K562 (cell line): ENCODE data around the gene MLLT6. TPM values are rescaled to one million over a fixed set of nuclear protein-coding genes. Genes with fewer than 3 reads are reported as not detected.

Experiments used
- ATAC-seq: fragments of 200-7000 bp; cut with Tn5 transposase; 3 replicates; pipeline ENCODE4 v1.9.1; 2020; ENCODE audit warnings: moderate library complexity
- BruUV-seq: library from RNA; stranded (reverse); fragments of 400-500 nt; replicated peaks from 2 replicates; lab custom pipeline; 2021; lab: Mats Ljungman, UMichigan
- CTCF ChIA-PET: fragments of 300-600 bp; formaldehyde crosslinking; extraction: SDS; loops from one replicate; lab custom pipeline; 2021; ENCODE audit warnings: low intra/inter-chr PET ratio; lab: Yijun Ruan, JAX
- POLR2A ChIA-PET: fragments of 300-600, 350-650 bp; sonication (Branson Sonifier 250); formaldehyde crosslinking; extraction: SDS; loops from one replicate; lab custom pipeline; 2021; ENCODE audit warnings: antibody characterized with exemption, inconsistent platforms; lab: Yijun Ruan, JAX
- DNase-seq, 4 experiments: peaks; one replicate each; pipeline versions ENCODE4 v3.0.0 to v3.0.0-alpha.2; 2011 to 2018; ENCODE audit warnings: low spot score in 3 of 4, mixed read lengths in 3 of 4; ENCODE audit errors: extremely low read depth in 1 of 4
- FAIRE-seq: peaks from 2 replicates; lab custom pipeline; 2011; peaks lifted over from hg19 to GRCh38; lab: Jason Lieb, UNC
- H2AFZ ChIP-seq: 2 replicates; pipeline ENCODE4 v1.6.0; 2011; ENCODE audit warnings: low read depth, low read length, control low read depth, inconsistent platforms
- H3K27ac ChIP-seq: fragments of 200-600 bp; 3 replicates; pipeline ENCODE4 v1.8.0; 2011; ENCODE audit warnings: low read depth, mild to moderate bottlenecking, control low read depth, inconsistent platforms, low read length, moderate library complexity, mixed read lengths; ENCODE audit errors: extremely low read depth
- H3K27me3 ChIP-seq, 2 experiments: fragments of 300-600 bp in 1 of 2; 2 replicates in 1 of 2; 3 replicates in 1 of 2; pipeline versions ENCODE4 v1.6.0 to v1.8.0; 2011; ENCODE audit warnings: inconsistent platforms in 2 of 2, low read length in 2 of 2, mild to moderate bottlenecking in 1 of 2, mixed read lengths in 1 of 2, moderate library complexity in 1 of 2; ENCODE audit not compliant: control insufficient read depth in 2 of 2, insufficient read depth in 2 of 2
- H3K36me3 ChIP-seq: fragments of 300-600 bp; 3 replicates; pipeline ENCODE4 v1.8.0; 2011; ENCODE audit warnings: mild to moderate bottlenecking, low read length, inconsistent platforms; ENCODE audit not compliant: control insufficient read depth, insufficient read depth
- H3K4me1 ChIP-seq, 2 experiments: fragments of 200-600 bp in 1 of 2; replicated peaks in 1 of 2; 2 replicates in 1 of 2; 3 replicates in 1 of 2; pipeline versions ENCODE4 v1.5.1 to v1.8.0; 2011; ENCODE audit warnings: inconsistent platforms in 2 of 2, low read length in 2 of 2, mild to moderate bottlenecking in 1 of 2, mixed read lengths in 1 of 2, moderate library complexity in 1 of 2; ENCODE audit not compliant: control insufficient read depth in 2 of 2, insufficient read depth in 2 of 2
- H3K4me2 ChIP-seq: 2 replicates; pipeline ENCODE4 v1.6.1; 2011; ENCODE audit warnings: low read length, control low read depth, inconsistent platforms, mixed read lengths; ENCODE audit not compliant: insufficient read depth
- H3K4me3 ChIP-seq: fragments of 200-600 bp; sonication (generic), shearing (Covaris generic); 2 replicates; pipeline ENCODE4 v1.5.1; 2016; ENCODE audit warnings: control low read depth, inconsistent platforms
- H3K79me2 ChIP-seq: fragments of 200-600 bp; 3 replicates; pipeline ENCODE4 v1.8.0; 2011; ENCODE audit warnings: low read length, inconsistent platforms; ENCODE audit not compliant: control insufficient read depth, insufficient read depth
- H3K9ac ChIP-seq, 2 experiments: 2 replicates each; pipeline versions ENCODE4 v1.6.0 to v1.6.1; 2011; ENCODE audit warnings: low read depth in 2 of 2, low read length in 2 of 2, control low read depth in 1 of 2, inconsistent platforms in 1 of 2, mild to moderate bottlenecking in 1 of 2, mixed read lengths in 1 of 2; ENCODE audit not compliant: insufficient read depth in 1 of 2
- H3K9me1 ChIP-seq: one replicate; pipeline ENCODE4 v1.6.0; 2011; ENCODE audit warnings: inconsistent platforms, mild to moderate bottlenecking, low read length, moderate library complexity; ENCODE audit not compliant: control insufficient read depth, insufficient read depth
- H3K9me3 ChIP-seq: replicated peaks from 2 replicates; pipeline ENCODE4 v1.5.1; 2011; ENCODE audit warnings: low read depth, low read length, inconsistent platforms; ENCODE audit not compliant: control insufficient read depth, insufficient read depth
- H4K20me1 ChIP-seq: replicated peaks from 2 replicates; pipeline ENCODE4 v1.6.1; 2011; ENCODE audit warnings: low read length, inconsistent platforms, mixed read lengths; ENCODE audit not compliant: control insufficient read depth, insufficient read depth
- ADNP ChIP-seq: fragments of 200-800 bp; sonication (Bioruptor generic); IDR thresholded peaks from 2 replicates; pipeline ENCODE4 v1.6.1; 2016; ENCODE audit warnings: missing genetic modification characterization, missing compliant biosample characterization
- ARNT ChIP-seq, 2 experiments: fragments of 450-650 bp; IDR thresholded peaks; 2 replicates each; pipeline ENCODE4 v1.6.1; 2016; ENCODE audit warnings: mild to moderate bottlenecking in 1 of 2
- ESRRA ChIP-seq: fragments of 450-650 bp; IDR thresholded peaks from 2 replicates; pipeline ENCODE4 v1.6.1; 2014; ENCODE audit warnings: low read depth, mild to moderate bottlenecking, moderate library complexity, borderline replicate concordance
- HDAC1 ChIP-seq, 2 experiments: fragments of 450-650 bp; IDR thresholded peaks; 2 replicates each; pipeline ENCODE4 v1.6.1; 2016 to 2017; ENCODE audit warnings: inconsistent platforms in 1 of 2, mild to moderate bottlenecking in 1 of 2, moderate library complexity in 1 of 2
- HNRNPH1 ChIP-seq: fragments of 200-400 bp; formaldehyde crosslinking; optimal IDR thresholded peaks from 2 replicates; pipeline ENCODE3; 2017; ENCODE audit warnings: low read depth, mild to moderate bottlenecking, low read length, moderate library complexity
- HNRNPLL ChIP-seq: fragments of 200-400 bp; formaldehyde crosslinking; IDR thresholded peaks from 2 replicates; pipeline ENCODE4 v1.6.1; 2017; ENCODE audit warnings: low read length, low read depth, mild to moderate bottlenecking; ENCODE audit not compliant: poor library complexity, severe bottlenecking
- PHF21A ChIP-seq: fragments of 450-650 bp; IDR thresholded peaks from 2 replicates; pipeline ENCODE4 v1.6.1; 2017; ENCODE audit warnings: low read depth, borderline replicate concordance
- TBP ChIP-seq: optimal IDR thresholded peaks from 2 replicates; pipeline ENCODE3; 2011; ENCODE audit warnings: low read depth, low read length, improper control_type of control experiment
- TEAD4 ChIP-seq, 2 experiments: sonication (generic) in 1 of 2; formaldehyde crosslinking in 1 of 2; IDR thresholded peaks; 2 replicates each; pipeline versions ENCODE4 v1.6.1 to v1.8.0; 2012 to 2022; ENCODE audit warnings: borderline replicate concordance in 1 of 2, inconsistent platforms in 1 of 2, low read length in 1 of 2, mild to moderate bottlenecking in 1 of 2, missing genetic modification reagents in 1 of 2
- XRCC5 ChIP-seq: fragments of 200-400 bp; formaldehyde crosslinking; IDR thresholded peaks from 2 replicates; pipeline ENCODE4 v1.6.1; 2017; ENCODE audit warnings: low read depth, mild to moderate bottlenecking, low read length
- WGBS: fragments of 100-300 bp; shearing (Covaris generic); methylation state at CpG from one replicate; pipeline ENCODE4 v1.1.6; 2016; ENCODE audit warnings: low coverage, mixed read lengths; ENCODE audit not compliant: insufficient coverage; ENCODE audit errors: missing lambda C conversion rate; 5-methylcytosine and 5-hydroxymethylcytosine counted together
- in situ Hi-C: fragments of 300-500 bp; cut with MboI; formaldehyde crosslinking; loops from 4 replicates; pipeline ENCODE4 v1.15.0; 2018; ENCODE audit warnings: inconsistent platforms, mixed read lengths
- intact Hi-C: fragments of 100-400 bp; cut with micrococcal nuclease; formaldehyde crosslinking; loops from 2 replicates; pipeline ENCODE4 v1.14.2; 2022
- polyA plus RNA-seq, 8 experiments: library from polyadenylated mRNA; depleted of rRNA in 4 of 8; stranded (reverse) in 5 of 8; unstranded in 3 of 8; fragments of >200 nt; fragmentation: Nextera tagmentation in 2 of 8; fragmentation: Illumina TruSeq in 1 of 8; extraction: Ambion mirVana in 2 of 8; extraction: Trizol in 1 of 8; gene quantifications; 2 replicates each; pipeline versions ENCODE4 v1.2.1 to v1.2.3, GENCODE V29; 2011 to 2014; ENCODE audit warnings: inconsistent platforms in 1 of 8, missing spikeins in 1 of 8
- total RNA-seq, 7 experiments: library from RNA; depleted of rRNA in 6 of 7; stranded (reverse); fragments of >200 nt in 6 of 7; fragmentation: Illumina TruSeq in 2 of 7; extraction: Trizol in 2 of 7; gene quantifications; 2 replicates each; pipeline versions ENCODE4 v1.2.1 to v1.2.3, GENCODE V29; 2011 to 2021; ENCODE audit warnings: low replicate concordance in 1 of 7
- TF ChIP-seq, protein P1 (sequence below), 2 experiments: IDR thresholded peaks; 2 replicates each; pipeline ENCODE4 v1.6.1; 2012; ENCODE audit warnings: improper control_type of control experiment in 2 of 2, low read depth in 2 of 2, low read length in 2 of 2, borderline replicate concordance in 1 of 2
- TF ChIP-seq, protein P2 (sequence below), 2 experiments: fragments of 450-650 bp; IDR thresholded peaks; 2 replicates each; pipeline ENCODE4 v1.6.1; 2018; ENCODE audit warnings: mild to moderate bottlenecking in 2 of 2, low read depth in 1 of 2; ENCODE audit not compliant: partially characterized antibody in 2 of 2

MLLT6 gene
- total and polyA plus RNA-seq, 9 of the 15 experiments (the other 6 are each of a cell fraction or from before 2014, with no cell fraction given): 3.1 to 71.7 (median 30.0) TPM

DNA sequence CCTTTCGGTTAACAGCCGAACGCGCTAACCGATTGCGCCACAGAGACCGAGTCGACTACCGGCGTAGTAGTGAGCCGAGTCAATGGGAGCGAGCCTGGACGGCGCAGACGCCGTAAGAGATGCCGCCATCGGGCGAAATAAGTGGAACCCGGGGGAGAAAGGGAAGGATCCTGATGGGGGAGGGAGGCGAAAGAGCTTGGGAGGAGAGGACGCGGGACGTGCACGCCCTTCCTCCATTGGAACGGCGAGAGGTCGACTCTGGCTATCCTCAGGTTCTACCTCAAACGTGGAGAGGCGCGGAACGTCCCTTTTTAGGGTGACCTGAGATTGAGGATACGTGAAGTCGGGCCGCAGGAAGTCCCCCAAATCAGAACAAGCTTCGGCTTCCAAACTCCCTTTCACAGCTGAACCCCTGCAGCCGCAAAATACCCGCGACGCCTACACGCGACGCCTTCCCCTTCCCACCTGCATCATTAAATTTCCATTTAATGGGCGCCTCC is 46.8 kb downstream of the MLLT6 start:
- H3K9ac ChIP-seq: peak overlapping the region; percentile 89 to 90
- TSS peak; percentile 67 for BruUV-seq
- in situ Hi-C loops: no loop called here
- H3K9me1 ChIP-seq: no peaks in the 10 kb centered on the region
- H3K27me3 ChIP-seq: no peaks in the 10 kb centered on the region
- peak overlapping the region; percentile 89 for H2AFZ ChIP-seq
- ATAC-seq (peak; percentile 6), FAIRE-seq (no peak), DNase-seq (peak; percentile 54 to 87 (median 62))
- 0% methylated on average over 38 of the region's 44 CpGs for WGBS
- H3K36me3 ChIP-seq: peaks cover 30% of the 10 kb centered on the region
- H3K4me3 ChIP-seq: peak overlapping the region; percentile 74
- peak overlapping the region; percentile 87 for H3K27ac ChIP-seq
- H3K4me1 ChIP-seq: peaks cover 10 to 47% of the 10 kb centered on the region in 2 experiments
- ChIA-PET CTCF (interaction anchor here (0.5 to 0.6 kb wide), 2 partner anchors 239 to 242 kb away, joined by 3 read pairs; no protein-coding TSS in a partner anchor), POLR2A (interaction anchor here (0.6 to 2.3 kb wide), 16 partner anchors 10 to 262 kb away, joined by 3 to 9 read pairs (median 4); partner anchors contain the start of genes LASP1 and PIP4K2B)
- peaks cover 73% of the 10 kb centered on the region for H3K79me2 ChIP-seq
- H4K20me1 ChIP-seq: no peaks in the 10 kb centered on the region; the same call in 1 of the 2 replicates
- intact Hi-C loops: loop anchor here (2.0 to 10.0 kb wide), 5 partner anchors 50 to 403 kb away; partner anchors contain the start of genes PLXDC1 and RPL23
- no peaks in the 10 kb centered on the region for H3K9me3 ChIP-seq
- peak overlapping the region; percentile 86 for H3K4me2 ChIP-seq
- TF ChIP-seq XRCC5: peak; percentile 67; the same call in 1 of the 2 replicates
- TF ChIP-seq PHF21A: peak; percentile 50; the same call in 1 of the 2 replicates
- peak; percentile 40; the same call in 1 of the 2 replicates for TF ChIP-seq ESRRA
- TF ChIP-seq HNRNPLL: peak; percentile 79
- TF ChIP-seq ARNT (IDR thresholded peaks at IDR 0.05): peak in 1 of 2 experiments; percentile 88; a peak in 2 of 4 replicates
- no peak for TF ChIP-seq HNRNPH1
- TF ChIP-seq TEAD4 (IDR thresholded peaks at IDR 0.05; ENCODE audit: low read length): peak; percentile 78
- no peak for TF ChIP-seq TEAD4 (CRISPR knock-in tag; IDR thresholded peaks at IDR 0.05; ENCODE audit: borderline replicate concordance)
- TF ChIP-seq, protein P1, sequence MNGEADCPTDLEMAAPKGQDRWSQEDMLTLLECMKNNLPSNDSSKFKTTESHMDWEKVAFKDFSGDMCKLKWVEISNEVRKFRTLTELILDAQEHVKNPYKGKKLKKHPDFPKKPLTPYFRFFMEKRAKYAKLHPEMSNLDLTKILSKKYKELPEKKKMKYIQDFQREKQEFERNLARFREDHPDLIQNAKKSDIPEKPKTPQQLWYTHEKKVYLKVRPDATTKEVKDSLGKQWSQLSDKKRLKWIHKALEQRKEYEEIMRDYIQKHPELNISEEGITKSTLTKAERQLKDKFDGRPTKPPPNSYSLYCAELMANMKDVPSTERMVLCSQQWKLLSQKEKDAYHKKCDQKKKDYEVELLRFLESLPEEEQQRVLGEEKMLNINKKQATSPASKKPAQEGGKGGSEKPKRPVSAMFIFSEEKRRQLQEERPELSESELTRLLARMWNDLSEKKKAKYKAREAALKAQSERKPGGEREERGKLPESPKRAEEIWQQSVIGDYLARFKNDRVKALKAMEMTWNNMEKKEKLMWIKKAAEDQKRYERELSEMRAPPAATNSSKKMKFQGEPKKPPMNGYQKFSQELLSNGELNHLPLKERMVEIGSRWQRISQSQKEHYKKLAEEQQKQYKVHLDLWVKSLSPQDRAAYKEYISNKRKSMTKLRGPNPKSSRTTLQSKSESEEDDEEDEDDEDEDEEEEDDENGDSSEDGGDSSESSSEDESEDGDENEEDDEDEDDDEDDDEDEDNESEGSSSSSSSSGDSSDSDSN (IDR thresholded peaks at IDR 0.05; ENCODE audit: borderline replicate concordance in 1 of 2, low read depth in 2 of 2, low read length in 2 of 2): 0 out of 4 replicates have a peak, but pooled peaks of 1 of the 2 experiments have one; percentile 55
- TF ChIP-seq TBP: peak; percentile 99
- TF ChIP-seq HDAC1 (IDR thresholded peaks at IDR 0.05): peak in 1 of 2 experiments; percentile 95; a peak in 2 of 4 replicates
- peak; percentile 84 for TF ChIP-seq ADNP (tag)
- TF ChIP-seq, protein P2, sequence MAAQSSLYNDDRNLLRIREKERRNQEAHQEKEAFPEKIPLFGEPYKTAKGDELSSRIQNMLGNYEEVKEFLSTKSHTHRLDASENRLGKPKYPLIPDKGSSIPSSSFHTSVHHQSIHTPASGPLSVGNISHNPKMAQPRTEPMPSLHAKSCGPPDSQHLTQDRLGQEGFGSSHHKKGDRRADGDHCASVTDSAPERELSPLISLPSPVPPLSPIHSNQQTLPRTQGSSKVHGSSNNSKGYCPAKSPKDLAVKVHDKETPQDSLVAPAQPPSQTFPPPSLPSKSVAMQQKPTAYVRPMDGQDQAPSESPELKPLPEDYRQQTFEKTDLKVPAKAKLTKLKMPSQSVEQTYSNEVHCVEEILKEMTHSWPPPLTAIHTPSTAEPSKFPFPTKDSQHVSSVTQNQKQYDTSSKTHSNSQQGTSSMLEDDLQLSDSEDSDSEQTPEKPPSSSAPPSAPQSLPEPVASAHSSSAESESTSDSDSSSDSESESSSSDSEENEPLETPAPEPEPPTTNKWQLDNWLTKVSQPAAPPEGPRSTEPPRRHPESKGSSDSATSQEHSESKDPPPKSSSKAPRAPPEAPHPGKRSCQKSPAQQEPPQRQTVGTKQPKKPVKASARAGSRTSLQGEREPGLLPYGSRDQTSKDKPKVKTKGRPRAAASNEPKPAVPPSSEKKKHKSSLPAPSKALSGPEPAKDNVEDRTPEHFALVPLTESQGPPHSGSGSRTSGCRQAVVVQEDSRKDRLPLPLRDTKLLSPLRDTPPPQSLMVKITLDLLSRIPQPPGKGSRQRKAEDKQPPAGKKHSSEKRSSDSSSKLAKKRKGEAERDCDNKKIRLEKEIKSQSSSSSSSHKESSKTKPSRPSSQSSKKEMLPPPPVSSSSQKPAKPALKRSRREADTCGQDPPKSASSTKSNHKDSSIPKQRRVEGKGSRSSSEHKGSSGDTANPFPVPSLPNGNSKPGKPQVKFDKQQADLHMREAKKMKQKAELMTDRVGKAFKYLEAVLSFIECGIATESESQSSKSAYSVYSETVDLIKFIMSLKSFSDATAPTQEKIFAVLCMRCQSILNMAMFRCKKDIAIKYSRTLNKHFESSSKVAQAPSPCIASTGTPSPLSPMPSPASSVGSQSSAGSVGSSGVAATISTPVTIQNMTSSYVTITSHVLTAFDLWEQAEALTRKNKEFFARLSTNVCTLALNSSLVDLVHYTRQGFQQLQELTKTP (IDR thresholded peaks at IDR 0.05; ENCODE audit: low read depth in 1 of 2, partially characterized antibody in 2 of 2): peak in 1 of 2 experiments; percentile 16
